ENCODE data around the gene VWA3B. TPM values are rescaled to one million over a fixed set of nuclear protein-coding genes. Genes with fewer than 3 reads are reported as not detected.
"Not testable (repeated sequence)": the region's sequence is repeated elsewhere in the genome, so short reads cannot be mapped to it uniquely, and the experiment has no call there.

VWA3B gene
- total and polyA plus RNA-seq, 2 experiments from 2014 or later, result 0.80 TPM; not detected in 1

GRCh38 chr2:98039085-98039756 is 47.7 kb upstream of the VWA3B start:
- H3K9me2 ChIP-seq (replicated peaks; ENCODE audit: insufficient read depth), result no peaks in the 10 kb centered on the region
- H3K9me3 ChIP-seq (ENCODE audit: low read depth), result no peaks in the 10 kb centered on the region
- H2AFZ ChIP-seq, result no peak overlapping the region
- H3K27ac ChIP-seq, result no peak overlapping the region
- no peaks in the 10 kb centered on the region for H3K36me3 ChIP-seq (replicated peaks; ENCODE audit: insufficient read depth, low read depth)
- no peaks in the 10 kb centered on the region for H3K79me2 ChIP-seq
- TF ChIP-seq EZH2 (IDR thresholded peaks at IDR 0.05; ENCODE audit: borderline replicate concordance) (no peak), EZH2phosphoT487 (IDR thresholded peaks at IDR 0.05; ENCODE audit: low read depth, severe bottlenecking, unreplicated experiment) (no peak), CTCF (IDR thresholded peaks at IDR 0.05; ENCODE audit: poor library complexity) (no peak)
- no peaks in the 10 kb centered on the region for H3K27me3 ChIP-seq
- WGBS (ENCODE audit: low lambda C conversion rate, missing lambda C conversion rate), result 86% methylated on average over 12 of the region's 12 CpGs
- no peak overlapping the region for H3K4me2 ChIP-seq
- H3K4me3 ChIP-seq, result no peak overlapping the region
- no peak for DNase-seq (ENCODE audit: low spot score)
- no peaks in the 10 kb centered on the region for H4K20me1 ChIP-seq (ENCODE audit: insufficient read depth, poor library complexity, severe bottlenecking)
- H3K4me1 ChIP-seq (ENCODE audit: insufficient read depth), result no peaks in the 10 kb centered on the region

- Histone ChIP-seq H3K4me2 (no peak overlapping the region), H3K9me3 (ENCODE audit: low read depth) (no peaks in the 10 kb centered on the region), H3K36me3 (replicated peaks; ENCODE audit: insufficient read depth, low read depth) (no peaks in the 10 kb centered on the region), H3K27me3 (no peaks in the 10 kb centered on the region), H3K4me1 (ENCODE audit: insufficient read depth) (no peaks in the 10 kb centered on the region), H2AFZ (no peak overlapping the region), H4K20me1 (ENCODE audit: insufficient read depth, poor library complexity, severe bottlenecking) (no peaks in the 10 kb centered on the region), H3K4me3 (no peak overlapping the region), H3K9me2 (replicated peaks; ENCODE audit: insufficient read depth) (no peaks in the 10 kb centered on the region), H3K27ac (no peak overlapping the region), H3K79me2 (no peaks in the 10 kb centered on the region)
- TF ChIP-seq CTCF (IDR thresholded peaks at IDR 0.05; ENCODE audit: poor library complexity) (no peak), EZH2phosphoT487 (IDR thresholded peaks at IDR 0.05; ENCODE audit: low read depth, severe bottlenecking, unreplicated experiment) (no peak), EZH2 (IDR thresholded peaks at IDR 0.05; ENCODE audit: borderline replicate concordance) (no peak)
- WGBS (ENCODE audit: low lambda C conversion rate, missing lambda C conversion rate), result 89% methylated on average over 8 of the region's 8 CpGs
- no peak for DNase-seq (ENCODE audit: low spot score)
Measured at GRCh38 chr2:98040331-98040939, 46.5 kb upstream of the VWA3B start.

GRCh38 chr2:98043101-98043500 is 43.9 kb upstream of the VWA3B start:
- Histone ChIP-seq H3K4me2 (no peak overlapping the region), H3K36me3 (replicated peaks; ENCODE audit: insufficient read depth, low read depth) (no peaks in the 10 kb centered on the region), H4K20me1 (ENCODE audit: insufficient read depth, poor library complexity, severe bottlenecking) (no peaks in the 10 kb centered on the region), H3K27ac (no peak overlapping the region), H3K9me2 (replicated peaks; ENCODE audit: insufficient read depth) (no peaks in the 10 kb centered on the region), H3K9me3 (ENCODE audit: low read depth) (no peaks in the 10 kb centered on the region), H3K79me2 (no peaks in the 10 kb centered on the region), H3K4me3 (no peak overlapping the region), H2AFZ (no peak overlapping the region), H3K4me1 (ENCODE audit: insufficient read depth) (no peaks in the 10 kb centered on the region), H3K27me3 (no peaks in the 10 kb centered on the region)
- DNase-seq (ENCODE audit: low spot score), result no peak
- 62% methylated on average over 1 of the region's 1 CpG for WGBS (ENCODE audit: low lambda C conversion rate, missing lambda C conversion rate)
- no peak for TF ChIP-seq EZH2phosphoT487 (IDR thresholded peaks at IDR 0.05; ENCODE audit: low read depth, severe bottlenecking, unreplicated experiment)
- no peak for TF ChIP-seq EZH2 (IDR thresholded peaks at IDR 0.05; ENCODE audit: borderline replicate concordance)
- TF ChIP-seq CTCF (IDR thresholded peaks at IDR 0.05; ENCODE audit: poor library complexity), result no peak

GRCh38 chr2:98044730-98045129 is 42.2 kb upstream of the VWA3B start:
- H3K27me3 ChIP-seq; H3K79me2 ChIP-seq; H3K36me3 ChIP-seq (replicated peaks; ENCODE audit: insufficient read depth, low read depth); H4K20me1 ChIP-seq (ENCODE audit: insufficient read depth, poor library complexity, severe bottlenecking); H3K9me3 ChIP-seq (ENCODE audit: low read depth); H3K4me3 ChIP-seq; DNase-seq (ENCODE audit: low spot score); H3K9me2 ChIP-seq (replicated peaks; ENCODE audit: insufficient read depth); H3K4me2 ChIP-seq; H3K27ac ChIP-seq; H2AFZ ChIP-seq; H3K4me1 ChIP-seq (ENCODE audit: insufficient read depth): not testable (repeated sequence)
- 94% methylated on average over 2 of the region's 2 CpGs for WGBS (ENCODE audit: low lambda C conversion rate, missing lambda C conversion rate)
